HG03432 (cell line): ENCODE results near the gene GSTA1.
"Not testable (repeated sequence)": the region's sequence is repeated elsewhere in the genome, so short reads cannot be mapped to it uniquely, and the experiment has no call there.

Source experiments
- ATAC-seq: cut with Tn5 transposase; IDR thresholded peaks from one replicate; pipeline ENCODE4 v1.9.1; 2021; ENCODE audit warnings: mild to moderate bottlenecking, moderate library complexity; ENCODE audit not compliant: unreplicated experiment

The GSTA1 gene

DNA sequence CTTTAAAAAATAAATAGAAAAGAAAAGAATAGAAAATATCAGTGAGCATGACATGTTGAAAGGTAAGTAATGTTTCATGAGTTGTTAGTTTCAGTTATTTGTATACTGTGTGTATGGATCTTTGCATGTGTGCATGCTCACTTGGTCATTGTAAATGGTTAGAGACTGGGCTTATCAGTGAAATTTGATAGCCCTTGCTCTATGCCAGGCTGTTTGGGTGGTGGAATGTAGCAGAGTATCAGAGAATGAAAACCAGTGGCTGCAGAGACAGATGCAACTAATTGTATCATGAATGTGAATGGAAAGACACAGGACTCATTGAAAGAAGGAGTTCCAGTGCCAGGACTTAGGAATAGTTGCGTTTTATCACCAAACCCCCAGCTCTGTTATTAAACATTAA is 44.5 kb downstream of the GSTA1 start:
- ATAC-seq: no peak

GRCh38 chr6:52757651-52758338 is 45.8 kb downstream of the GSTA1 start:
- not testable (repeated sequence) for ATAC-seq

DNA sequence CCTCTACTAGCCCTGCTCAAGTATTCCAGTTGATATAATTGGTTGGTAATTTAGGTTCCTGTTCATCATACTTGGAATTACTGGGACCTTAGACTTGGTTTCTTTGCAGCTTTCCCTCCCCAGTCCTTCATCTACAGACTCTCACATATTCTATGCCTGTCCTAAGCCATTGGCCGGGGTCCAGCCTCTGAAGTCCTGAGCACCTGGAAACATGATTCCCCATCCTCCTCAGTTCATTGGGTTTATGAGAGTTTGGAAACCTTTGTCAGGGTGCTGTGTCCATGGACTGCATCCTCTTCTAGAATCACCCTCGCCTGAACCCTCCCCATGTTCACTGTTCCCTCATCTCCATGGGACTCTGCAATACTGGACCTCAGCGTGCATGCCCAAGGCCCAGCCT is 49.2 kb downstream of the GSTA1 start:
- no peak for ATAC-seq

DNA sequence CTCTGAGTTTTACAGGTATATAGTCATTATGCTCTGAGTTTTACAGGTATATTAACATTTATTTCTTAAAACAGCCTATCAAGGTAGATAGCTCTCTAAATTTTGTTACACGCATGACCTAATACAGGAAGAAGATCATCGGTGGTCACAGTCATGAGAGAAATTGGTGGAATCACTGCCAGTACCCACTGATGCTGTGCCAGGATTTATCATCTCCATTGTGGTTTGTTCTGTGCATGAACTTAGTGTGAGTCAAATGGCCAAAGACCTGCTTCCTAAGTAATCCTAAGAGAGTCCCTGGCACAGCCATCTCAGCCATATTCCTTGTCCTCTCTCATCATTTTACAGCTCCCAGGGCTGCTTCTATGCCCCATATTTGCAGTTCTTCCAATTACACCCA is 50.5 kb downstream of the GSTA1 start:
- ATAC-seq: not testable (repeated sequence)

- no peak for ATAC-seq
Observed at GRCh38 chr6:52752310-52752709, 51.3 kb downstream of the GSTA1 start.

GRCh38 chr6:52749556-52750152 is 54.0 kb downstream of the GSTA1 start:
- ATAC-seq: no peak

GRCh38 chr6:52747301-52747700 is 56.3 kb downstream of the GSTA1 start:
- not testable (repeated sequence) for ATAC-seq

DNA sequence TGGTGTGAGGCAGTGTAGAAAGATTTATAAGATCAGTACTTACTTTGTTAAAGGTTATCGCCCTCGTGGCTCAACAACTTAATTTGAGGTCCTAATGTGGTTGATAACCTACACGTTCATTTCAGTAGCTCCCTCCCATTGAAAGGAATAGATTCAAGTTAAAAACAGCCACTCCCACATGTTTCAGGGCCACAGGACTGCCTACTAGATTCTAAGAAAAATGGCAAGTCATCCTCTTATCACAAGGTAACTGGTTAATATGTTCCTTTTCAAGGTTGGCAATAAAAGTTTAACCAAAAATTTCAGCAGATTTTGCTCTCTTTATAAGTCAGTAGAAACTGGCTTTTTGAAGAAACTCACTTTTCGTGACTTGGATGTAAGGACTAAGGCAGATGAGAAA is 57.4 kb downstream of the GSTA1 start:
- no peak for ATAC-seq

DNA sequence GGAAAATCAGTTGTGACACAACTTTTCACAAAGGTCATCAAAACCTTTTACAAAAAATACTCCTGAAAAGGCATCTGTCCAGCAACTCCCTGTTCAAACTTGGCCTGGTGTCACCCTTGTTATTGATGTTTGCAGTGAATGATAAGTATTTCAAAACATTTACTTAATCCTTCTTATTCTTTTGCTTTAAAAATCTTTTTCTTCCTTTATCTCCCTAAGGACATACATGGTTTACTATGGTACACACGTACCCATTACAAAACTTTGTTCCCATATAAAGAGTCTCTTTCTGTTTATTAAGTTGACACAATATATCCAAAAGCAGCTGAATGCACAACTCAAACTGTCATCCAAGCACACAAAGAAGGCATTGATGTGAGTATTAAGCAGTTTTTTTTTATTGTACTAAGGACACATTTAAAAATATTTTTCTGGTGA is 57.8 kb downstream of the GSTA1 start:
- ATAC-seq: no peak

DNA sequence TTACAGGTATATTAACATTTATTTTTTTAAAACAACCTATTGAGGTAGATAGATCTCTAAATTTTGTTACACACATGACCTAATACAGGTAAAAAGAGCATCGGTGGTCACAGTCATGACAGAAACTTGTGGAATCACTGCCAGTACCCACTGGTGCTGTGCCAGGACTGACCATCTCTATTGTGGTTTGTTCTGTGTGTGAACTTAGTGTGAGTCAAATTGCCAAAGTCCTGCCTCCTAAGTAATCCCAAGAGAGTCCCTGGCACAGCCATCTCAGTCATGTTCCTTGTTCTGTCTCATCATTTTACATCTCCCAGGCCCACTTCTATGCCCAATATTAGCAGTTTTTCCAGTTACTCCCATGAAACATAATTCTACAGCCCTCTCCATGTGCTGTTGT is 61.7 kb downstream of the GSTA1 start:
- ATAC-seq: no peak
